ENCODE data around the gene TAS2R41.

The TAS2R41 gene, protein sequence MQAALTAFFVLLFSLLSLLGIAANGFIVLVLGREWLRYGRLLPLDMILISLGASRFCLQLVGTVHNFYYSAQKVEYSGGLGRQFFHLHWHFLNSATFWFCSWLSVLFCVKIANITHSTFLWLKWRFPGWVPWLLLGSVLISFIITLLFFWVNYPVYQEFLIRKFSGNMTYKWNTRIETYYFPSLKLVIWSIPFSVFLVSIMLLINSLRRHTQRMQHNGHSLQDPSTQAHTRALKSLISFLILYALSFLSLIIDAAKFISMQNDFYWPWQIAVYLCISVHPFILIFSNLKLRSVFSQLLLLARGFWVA

DNA sequence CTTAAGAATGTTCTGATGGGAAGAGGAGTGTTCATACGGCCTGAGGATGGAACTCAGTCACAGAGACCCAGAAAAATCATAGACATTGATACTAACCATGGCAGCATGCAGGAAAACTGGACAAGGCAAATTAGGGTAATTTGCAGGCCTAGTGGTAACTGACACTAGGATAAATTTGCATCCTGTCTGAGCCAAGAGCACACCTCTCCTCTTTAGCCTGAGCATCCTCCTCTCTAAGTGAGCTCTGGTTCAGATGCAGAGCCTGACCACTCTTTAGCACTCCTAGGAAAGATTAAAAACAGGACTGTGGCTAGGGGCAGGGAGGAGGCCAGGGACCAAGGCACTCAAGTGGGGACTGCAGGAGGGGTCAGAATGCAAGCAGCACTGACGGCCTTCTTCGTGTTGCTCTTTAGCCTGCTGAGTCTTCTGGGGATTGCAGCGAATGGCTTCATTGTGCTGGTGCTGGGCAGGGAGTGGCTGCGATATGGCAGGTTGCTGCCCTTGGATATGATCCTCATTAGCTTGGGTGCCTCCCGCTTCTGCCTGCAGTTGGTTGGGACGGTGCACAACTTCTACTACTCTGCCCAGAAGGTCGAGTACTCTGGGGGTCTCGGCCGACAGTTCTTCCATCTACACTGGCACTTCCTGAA lies at the start of gene TAS2R41:
Gene TAS2R41 (plus strand): TSS at position 373 of the 650 bp plus-strand sequence. CDS start 0 bp downstream, at position 373.
- no peak for DNase-seq (ENCODE audit: low spot score)

DNA sequence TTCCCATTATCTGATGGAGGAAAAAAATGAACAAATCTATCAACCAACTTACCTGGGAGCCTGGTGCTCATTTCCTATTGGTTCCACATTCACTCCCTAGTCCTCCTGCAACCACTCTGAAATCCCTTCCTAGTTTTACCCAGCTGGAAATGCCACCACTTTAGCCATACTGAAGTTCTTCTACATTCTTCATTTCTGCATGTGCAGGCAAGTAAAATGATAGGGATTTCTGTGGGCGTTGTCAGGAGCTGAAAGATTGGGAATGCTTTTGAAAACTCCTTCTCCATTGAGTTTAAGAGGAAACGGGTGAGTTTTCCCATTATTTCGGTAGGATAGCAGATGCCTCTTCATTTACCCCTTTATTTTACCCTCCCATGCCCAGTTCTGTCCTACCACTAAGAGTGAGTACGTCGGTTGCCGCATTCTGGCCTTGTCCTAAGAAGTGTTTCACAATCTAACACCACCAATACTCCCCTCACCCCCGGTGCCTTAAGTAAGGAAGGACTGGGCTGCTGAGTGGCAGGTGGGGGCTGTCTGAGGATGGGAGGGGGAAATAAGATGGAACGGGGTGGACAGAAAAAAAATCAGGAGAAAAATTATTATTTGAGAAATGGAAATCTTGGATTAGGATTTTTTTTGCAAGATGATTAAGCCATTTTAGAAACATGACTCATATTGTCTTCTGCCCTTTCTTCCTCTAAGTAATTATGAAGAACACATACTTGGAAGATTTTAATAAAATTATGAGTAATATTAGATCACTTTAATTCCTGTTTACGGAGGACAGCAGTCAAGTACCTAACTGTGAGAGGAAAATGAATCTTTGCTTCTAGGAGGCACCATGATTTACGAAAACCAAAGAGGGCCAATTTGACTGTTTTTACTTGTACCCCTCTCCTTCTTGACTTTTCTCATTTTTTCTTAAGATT lies 47.6 kb upstream of the TAS2R41 start:
- DNase-seq (ENCODE audit: low spot score) = no peak

DNA sequence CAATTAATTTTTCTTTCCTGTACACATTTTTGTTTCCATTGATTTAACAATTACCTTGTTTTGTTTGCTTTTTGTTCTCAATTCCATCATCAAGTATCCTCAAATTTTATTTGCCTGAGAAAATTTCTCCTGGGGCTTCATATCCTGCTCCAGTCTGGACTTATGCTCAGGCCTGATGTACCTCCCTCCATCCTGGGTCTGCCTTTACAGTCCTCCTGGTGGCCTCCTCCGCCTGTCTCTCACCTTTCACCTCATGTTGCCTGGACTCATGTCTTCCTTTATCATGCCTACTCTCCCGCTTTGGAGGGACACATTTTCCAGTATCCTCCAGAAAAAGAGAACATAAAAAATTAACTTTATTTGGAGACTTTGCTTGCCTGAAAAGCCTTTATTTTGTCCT lies 46.6 kb upstream of the TAS2R41 start:
- no peak for DNase-seq (ENCODE audit: low spot score)

DNA sequence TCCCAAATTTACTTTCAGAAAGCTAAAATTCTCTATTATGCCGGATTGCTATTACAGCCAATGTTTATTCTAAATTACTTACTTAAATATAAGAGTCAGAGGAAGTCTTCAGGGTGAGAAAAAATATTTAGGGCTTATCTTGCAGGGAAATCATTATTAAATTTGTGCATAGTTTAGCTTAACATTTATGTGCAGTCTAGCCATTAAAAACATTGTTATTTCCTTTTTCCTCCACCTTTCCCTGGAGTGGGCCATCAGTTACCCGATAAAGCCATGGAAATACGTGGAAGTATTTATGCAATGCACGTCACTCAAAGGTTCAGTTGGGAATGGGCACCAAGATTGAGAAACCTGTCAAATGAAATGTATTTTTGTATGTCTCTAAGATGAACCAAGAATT lies 43.9 kb upstream of the TAS2R41 start:
- DNase-seq (ENCODE audit: low spot score) = no peak

DNA sequence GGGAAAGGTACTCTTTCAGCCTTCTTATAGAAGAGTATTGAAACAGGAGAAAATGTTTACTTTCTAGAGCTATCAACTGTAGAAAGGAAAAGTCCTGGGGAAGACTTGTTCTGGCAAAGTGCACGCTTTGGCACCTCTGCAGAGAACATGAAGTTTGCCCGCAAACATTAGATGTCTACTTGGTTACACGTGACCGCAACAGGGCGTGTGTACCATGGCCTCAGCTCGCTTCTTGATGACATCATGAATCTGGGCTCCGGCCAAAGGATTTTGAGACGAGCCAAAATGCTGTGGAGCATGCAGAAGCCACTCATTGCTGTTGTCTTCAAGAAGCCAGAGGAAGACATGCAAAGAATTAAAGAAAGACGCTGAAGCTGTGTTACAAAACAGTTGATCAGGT lies 43.0 kb upstream of the TAS2R41 start:
- no peak for DNase-seq (ENCODE audit: low spot score)

DNA sequence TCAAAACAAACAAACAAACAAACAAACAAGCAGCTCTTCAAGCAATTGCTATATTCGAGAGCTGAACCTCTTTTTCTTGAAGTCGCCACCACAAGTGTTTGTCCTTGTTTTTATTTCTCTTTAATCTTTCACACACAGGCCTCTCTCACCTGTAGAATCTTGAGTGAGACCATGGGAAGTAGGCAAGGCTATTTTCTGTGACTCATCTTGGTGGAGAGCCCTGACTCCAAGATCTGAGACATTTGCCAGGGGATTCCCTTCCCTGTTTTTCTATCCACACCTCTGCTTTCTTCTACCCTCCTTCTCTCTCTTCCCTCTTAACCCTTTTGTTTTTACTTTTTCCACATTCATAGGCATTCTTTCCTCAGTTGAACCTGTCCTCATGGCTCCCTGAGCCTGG lies 42.4 kb upstream of the TAS2R41 start:
- DNase-seq (ENCODE audit: low spot score) = no peak

DNA sequence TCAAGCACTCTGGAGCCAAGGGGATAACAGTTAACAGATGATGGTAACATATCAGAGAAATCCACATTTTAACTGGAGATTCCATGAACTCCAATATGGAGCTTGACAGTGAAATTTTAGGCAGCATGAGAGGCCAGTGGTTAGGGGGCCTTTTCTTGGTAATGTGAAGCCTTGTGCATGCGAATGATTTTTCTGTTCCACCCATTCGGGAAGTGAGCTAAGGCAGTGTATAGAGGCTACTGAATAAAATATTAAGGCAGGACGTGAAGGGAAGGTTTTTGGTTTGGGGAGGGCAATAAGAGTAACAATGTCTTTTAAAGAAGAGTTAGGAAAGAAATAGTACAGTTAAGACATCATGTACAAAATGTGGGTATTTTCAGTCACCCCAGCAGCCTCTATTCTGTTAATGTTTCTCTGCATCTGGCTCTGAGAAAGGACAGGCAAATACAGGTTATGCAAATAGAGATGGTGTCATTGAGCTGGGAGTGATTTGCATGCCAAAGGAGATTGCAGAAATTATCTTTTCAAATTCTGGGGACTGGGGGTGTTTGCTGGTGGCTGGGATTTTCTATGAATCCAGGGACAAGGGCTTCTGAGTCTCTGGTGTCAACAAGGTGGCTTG lies 41.2 kb upstream of the TAS2R41 start:
- DNase-seq (ENCODE audit: low spot score) = no peak

DNA sequence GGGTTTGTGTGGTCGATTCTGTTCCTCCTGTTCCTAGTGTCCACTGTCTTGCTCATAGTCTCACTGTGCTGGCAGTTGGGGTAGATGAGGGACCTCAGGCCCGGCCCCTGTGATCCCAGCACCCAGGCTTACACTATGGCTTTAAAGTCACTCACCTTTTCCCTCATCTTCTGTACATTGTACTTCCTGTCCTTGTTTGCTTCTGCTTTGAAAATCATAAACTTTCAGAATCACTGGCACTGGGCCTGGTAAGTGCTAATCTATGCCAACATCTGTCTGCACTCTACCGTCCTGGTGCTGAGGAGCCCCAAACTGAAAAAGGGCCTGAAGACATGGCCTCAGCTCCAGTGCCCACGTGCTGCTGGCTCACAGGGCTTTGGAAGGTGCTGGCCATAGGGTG lies 40.1 kb upstream of the TAS2R41 start:
- DNase-seq (ENCODE audit: low spot score) = no peak

DNA sequence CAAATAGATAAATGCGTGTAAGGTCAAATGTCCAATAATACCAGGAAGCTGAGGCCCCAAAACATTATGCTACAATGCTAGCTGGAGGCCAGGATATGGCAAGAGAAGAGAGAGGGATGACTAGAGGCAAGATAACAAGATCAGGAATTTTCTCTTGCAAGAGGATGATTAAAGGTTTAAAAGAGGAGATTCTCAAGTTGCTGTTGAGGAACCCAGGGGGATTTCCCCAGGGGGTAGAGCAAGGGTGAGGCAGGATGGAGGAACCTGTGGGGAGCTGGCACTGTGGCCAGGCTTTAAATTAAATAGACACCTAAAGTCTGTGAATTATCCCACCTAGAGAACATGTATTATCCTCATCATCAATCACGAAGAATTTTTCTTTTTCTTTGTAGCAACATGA lies 37.8 kb upstream of the TAS2R41 start:
- no peak for DNase-seq (ENCODE audit: low spot score)

DNA sequence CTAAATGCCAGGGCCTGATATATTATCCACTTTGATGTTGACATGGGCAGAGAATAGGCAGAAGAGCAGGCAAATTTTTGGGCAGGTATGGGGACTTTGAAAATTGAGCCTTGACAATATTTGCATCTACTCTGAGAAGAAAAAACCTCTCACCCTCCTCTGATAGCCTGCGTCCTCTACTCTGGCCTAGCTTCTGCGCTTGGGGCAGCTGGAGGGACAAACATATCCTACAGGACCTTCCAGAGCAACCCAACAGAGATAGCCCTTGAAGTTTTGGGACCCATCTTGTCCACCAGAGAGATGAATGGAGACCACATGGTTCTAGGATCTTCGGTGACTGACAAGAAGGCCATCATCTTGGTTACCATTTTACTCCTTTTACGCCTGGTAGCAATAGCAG lies 34.5 kb upstream of the TAS2R41 start, which contains the start of gene TAS2R60:
Gene TAS2R60 (plus strand): TSS at position 301 of the 400 bp plus-strand sequence. CDS start 0 bp downstream, at position 301.
- no peak for DNase-seq (ENCODE audit: low spot score)

DNA sequence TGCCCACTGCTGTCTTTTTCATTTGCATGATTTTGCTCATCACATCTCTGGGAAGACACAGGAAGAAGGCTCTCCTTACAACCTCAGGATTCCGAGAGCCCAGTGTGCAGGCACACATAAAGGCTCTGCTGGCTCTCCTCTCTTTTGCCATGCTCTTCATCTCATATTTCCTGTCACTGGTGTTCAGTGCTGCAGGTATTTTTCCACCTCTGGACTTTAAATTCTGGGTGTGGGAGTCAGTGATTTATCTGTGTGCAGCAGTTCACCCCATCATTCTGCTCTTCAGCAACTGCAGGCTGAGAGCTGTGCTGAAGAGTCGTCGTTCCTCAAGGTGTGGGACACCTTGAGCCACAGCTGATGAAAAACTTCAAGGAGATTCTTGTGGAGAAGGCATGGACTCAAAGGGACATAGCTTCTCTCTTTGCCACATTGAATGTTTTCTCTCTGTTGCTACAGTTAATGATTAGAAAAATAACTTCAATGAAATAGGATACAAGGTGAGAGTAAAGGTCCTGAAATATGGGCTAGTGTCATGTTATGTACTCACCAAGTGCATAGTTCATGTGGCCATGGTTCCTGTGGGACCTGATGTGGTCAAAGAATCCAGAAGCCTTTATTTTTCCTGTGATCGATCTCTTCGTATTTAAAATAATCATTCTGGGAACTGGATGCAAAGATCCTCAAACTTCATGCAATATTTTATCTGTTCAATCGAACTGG lies 33.5 kb upstream of the TAS2R41 start:
- no peak for DNase-seq (ENCODE audit: low spot score)

DNA sequence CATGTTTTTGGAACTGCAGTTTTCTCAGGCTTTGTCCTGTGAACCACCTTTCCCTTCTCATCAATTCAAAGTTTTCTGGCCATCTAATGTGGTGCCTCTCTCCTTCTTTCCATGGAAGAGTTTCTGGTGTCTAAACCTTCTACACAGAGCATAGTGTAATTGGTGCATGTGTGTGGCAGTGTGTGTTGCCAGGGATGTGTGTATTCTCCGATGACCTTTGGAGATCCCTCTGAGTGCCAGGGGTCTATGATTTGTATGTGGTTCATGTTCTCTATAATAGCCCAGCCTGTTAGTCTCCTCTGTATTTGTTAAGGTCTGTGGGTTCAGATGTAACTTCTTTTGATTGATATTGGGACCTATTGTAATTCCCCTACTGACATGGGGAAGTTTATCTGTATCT lies 32.9 kb upstream of the TAS2R41 start:
- DNase-seq (ENCODE audit: low spot score) = no peak

DNA sequence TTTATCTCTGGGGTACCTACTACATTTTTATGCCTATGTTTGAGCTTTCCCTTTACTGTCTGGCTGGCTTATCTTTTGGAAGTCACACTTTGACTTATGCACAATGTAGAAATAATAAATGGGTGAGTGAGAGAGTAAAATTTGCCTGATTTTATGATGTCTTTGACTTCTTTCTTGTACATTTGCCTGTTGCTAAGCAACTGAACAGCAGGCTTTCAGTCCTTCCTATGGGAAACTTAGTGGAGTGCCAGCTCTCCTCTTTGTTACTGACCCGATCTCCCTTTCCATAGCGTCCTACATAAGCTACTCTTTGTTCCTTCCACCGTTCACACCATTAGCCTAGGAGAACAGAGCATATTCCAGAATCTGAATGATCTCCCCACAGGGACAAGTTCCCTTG lies 30.2 kb upstream of the TAS2R41 start:
- no peak for DNase-seq (ENCODE audit: low spot score)

DNA sequence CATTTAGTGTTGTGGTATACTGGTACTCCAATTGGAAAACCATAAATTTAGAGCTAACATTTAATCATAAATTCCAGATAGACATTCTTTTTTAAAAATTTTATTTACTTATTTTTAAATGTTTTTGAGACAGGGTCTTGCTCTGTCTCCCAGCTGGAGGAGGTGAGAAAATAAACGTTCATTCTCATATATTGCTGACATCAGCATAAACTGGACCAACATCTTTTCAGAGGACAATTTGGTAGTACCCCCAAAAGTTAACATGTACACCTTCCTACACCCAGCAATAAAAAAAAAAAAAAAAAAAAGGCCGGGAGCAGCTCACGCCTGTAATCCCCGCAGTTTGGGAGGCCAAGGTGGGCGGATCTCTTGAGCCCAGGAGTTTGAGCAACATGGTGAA lies 29.2 kb upstream of the TAS2R41 start:
- DNase-seq (ENCODE audit: low spot score) = no peak

DNA sequence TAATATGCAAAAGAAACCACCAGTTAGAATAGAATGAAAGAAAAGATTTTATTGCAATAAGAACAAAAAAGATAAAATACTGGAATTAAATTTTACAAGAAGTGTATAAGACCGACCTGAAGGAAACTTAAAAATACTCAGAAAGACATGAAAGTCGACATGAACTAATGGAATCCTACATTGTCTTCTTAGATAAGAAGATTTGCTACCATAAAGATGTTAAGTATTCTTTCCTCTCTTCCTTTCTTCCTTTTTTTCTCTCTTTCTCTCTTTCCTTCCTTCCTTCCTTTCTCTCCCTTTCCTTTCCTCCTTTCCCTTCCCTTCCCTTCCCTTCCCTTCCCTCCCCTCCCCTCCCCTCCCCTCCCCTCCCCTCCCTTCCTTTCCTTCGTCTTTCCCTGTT lies 27.9 kb upstream of the TAS2R41 start:
- DNase-seq (ENCODE audit: low spot score) = no peak

DNA sequence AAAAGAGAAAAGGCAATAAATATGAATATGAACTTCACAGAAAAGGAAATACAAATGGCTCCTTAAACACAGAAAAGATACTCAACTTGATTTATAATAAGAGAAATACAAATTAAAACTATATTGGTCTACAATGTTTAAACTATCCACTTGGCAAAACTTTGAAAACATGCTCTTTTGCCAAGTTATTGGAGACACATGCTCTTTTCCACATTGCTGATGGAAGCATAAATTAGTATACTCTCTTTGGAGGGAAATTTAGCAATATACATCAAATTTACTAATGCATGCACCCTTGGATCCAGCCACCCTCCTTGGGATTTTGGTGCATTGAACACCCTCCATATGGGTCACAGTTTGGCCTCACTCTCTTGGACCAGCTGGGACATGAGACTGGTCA lies 26.6 kb upstream of the TAS2R41 start:
- DNase-seq (ENCODE audit: low spot score) = no peak

DNA sequence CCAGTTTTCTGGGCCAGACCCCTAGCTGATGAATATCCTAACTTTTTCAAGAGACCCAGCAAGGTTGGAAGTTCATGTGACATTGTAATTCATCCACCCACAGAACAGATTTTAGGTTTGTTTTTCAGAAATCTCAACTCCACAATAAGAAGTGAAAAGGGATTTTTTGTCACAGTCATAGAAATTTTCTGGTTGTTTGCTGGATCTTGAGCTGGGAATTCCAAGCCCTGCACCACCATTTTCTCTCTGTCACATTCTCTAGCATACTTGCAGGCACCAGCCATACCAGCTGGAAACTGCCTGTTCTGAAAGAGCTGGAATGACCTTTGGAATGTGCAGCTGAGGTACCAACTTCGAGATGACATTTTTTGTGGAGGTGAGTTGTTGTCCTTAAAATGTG lies 25.9 kb upstream of the TAS2R41 start:
- DNase-seq (ENCODE audit: low spot score) = no peak

DNA sequence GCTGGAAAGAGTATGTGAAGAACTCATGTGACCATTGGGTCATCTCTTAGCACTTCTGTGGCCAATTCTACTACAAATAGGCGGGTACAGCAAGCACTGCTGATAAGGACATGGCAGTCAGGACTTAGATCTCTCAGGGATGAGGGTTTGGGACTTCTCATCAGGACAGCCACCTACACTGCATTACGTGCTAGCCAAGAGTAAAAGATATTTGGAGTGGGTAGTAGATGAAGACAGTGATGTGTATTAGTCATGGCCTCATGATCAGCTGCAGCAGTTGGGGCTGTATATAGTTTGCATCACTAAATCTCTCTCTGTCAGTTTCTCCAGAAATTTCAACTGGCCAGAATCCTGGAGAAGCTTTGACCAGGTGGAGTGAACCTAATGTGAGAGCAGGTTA lies 25.2 kb upstream of the TAS2R41 start:
- DNase-seq (ENCODE audit: low spot score) = no peak

DNA sequence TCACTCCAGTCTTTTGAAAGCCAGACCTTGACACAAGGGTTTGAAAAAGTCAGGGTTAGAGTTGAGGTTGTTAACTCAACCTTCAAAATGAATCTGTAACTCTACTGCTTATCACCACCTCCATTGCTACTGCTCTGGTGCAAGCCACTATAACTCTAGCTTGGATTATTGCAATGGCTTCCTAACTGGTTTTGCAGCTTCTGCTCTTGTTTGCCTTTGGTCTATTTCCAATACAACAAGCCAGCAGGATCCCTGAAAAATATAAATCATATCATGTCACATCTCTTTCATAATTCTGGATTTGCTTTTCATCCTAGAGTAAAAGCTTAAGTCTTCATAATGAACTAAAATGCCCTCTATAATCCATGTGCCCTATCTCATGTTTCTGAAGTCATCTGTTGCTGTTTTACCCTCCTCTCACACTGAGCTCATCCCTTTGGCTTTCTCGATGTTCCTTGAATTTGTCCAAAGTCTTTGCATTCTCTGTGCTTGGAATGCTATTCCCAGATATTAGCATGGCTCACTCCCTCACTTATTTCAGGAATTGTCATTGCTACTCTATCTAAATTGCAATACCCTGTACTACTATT lies 23.5 kb upstream of the TAS2R41 start:
- DNase-seq (ENCODE audit: low spot score) = no peak

DNA sequence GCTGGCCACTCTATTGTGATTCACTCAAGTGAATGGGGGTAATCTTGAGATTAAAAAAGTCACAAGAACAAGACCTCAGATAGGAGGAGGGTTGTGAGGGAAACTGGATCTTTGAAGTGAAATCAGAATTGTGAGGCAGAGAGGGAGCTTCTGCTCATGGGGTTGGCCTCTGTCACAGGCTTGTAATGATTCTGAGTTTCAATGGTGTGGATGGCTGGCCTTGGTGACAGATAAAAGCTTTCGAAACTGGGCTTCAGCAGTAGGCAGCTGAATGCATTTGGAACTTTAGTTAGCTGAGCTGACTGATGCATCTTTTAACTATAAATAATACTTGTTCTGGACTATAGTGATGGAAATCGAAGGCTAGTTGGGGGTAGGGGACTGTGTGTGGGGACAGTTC lies 22.2 kb upstream of the TAS2R41 start:
- DNase-seq (ENCODE audit: low spot score) = no peak

DNA sequence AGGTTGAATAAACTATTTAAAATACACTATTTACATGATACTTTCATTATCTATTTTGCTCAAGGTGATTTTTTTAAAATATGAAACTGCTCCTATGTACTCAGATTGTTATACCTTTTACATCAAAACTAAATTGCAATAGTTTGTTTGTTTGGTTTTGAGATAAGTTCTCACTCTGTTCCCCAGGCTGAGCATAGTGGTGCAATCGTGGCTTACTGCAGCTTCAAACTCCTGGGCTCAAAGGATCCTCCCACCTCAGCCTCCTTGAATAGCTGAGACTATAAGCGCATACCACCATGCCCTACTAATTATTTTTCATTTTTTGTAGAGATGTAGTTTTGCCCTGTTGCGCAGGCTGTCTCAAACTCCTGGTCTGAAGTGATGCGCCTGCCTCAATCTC lies 21.7 kb upstream of the TAS2R41 start:
- no peak for DNase-seq (ENCODE audit: low spot score)

Data from hematopoietic multipotent progenitor cell treated with erythropoietin and hydrocortisone succinate and interleukin-3 and kit ligand, for 15 days (in vitro differentiated cells).